ENCODE results near the gene PITPNB. TPM values are rescaled to one million over a fixed set of nuclear protein-coding genes. Genes with fewer than 3 reads are reported as not detected.

PITPNB gene
- total and polyA plus RNA-seq, 2 experiments from 2014 or later = 50.9 to 56.0 TPM

GRCh38 chr22:27875951-27876350, 43.1 kb downstream of the PITPNB start:
- H4K20me1 ChIP-seq (replicated peaks; ENCODE audit: insufficient read depth) = peaks cover 9% of the 10 kb centered on the region
- H3K27ac ChIP-seq (ENCODE audit: low read depth) = no peak overlapping the region

GRCh38 chr22:27874764-27875163, 44.3 kb downstream of the PITPNB start:
- Histone ChIP-seq H3K79me2 (replicated peaks; ENCODE audit: insufficient read depth) (peaks cover 45% of the 10 kb centered on the region), H3F3A (replicated peaks; ENCODE audit: low read depth) (no peaks in the 10 kb centered on the region), H4K20me1 (replicated peaks; ENCODE audit: insufficient read depth) (peaks cover 4% of the 10 kb centered on the region), H3K4me1 (ENCODE audit: insufficient read depth) (peaks cover 25% of the 10 kb centered on the region), H3K4me3 (no peak overlapping the region), H3K27ac (ENCODE audit: low read depth) (no peak overlapping the region), H2AFZ (no peak overlapping the region), H3K36me3 (ENCODE audit: insufficient read depth) (peaks cover 21% of the 10 kb centered on the region), H3K9me2 (ENCODE audit: insufficient read depth) (no peaks in the 10 kb centered on the region), H3K4me2 (no peak overlapping the region), H3K27me3 (ENCODE audit: insufficient read depth) (no peaks in the 10 kb centered on the region)
- Mint-ChIP-seq H3K27ac (no peak overlapping the region), H3K36me3 (ENCODE audit: low read depth) (peaks cover 25% of the 10 kb centered on the region; the same call in 2 of the 3 replicates), H3K27me3 (ENCODE audit: insufficient read depth, low read depth, poor library complexity) (no peaks in the 10 kb centered on the region), H3K4me1 (peaks cover 23% of the 10 kb centered on the region), H3K9me3 (no peaks in the 10 kb centered on the region), H3K4me3 (no peak overlapping the region)
- TF ChIP-seq ZNF331 (CRISPR knock-in tag; IDR thresholded peaks at IDR 0.05; ENCODE audit: low read depth) (no peak), STAT1 (IDR thresholded peaks at IDR 0.05; ENCODE audit: unreplicated experiment) (no peak), CREB1 (CRISPR knock-in tag; IDR thresholded peaks at IDR 0.05; ENCODE audit: low read depth) (no peak), CTCF (conservative IDR thresholded peaks at IDR 0.05; ENCODE audit: low read depth in 2 of 2) (no peak), JUNB (IDR thresholded peaks at IDR 0.05; ENCODE audit: unreplicated experiment) (no peak), POLR2AphosphoS5 (IDR thresholded peaks at IDR 0.05; ENCODE audit: low read depth) (no peak), EZH2 (IDR thresholded peaks at IDR 0.05; ENCODE audit: low read depth, unreplicated experiment) (no peak)
- DNase-seq (ENCODE audit: low spot score) (no peak), ATAC-seq (no peak)

More at GRCh38 chr22:27875951-27876350, 43.1 kb downstream of the PITPNB start:
- TF ChIP-seq POLR2AphosphoS5 (IDR thresholded peaks at IDR 0.05; ENCODE audit: low read depth) = no peak
- TF ChIP-seq ETS1 (IDR thresholded peaks at IDR 0.05) = no peak
- no peak for TF ChIP-seq EZH2 (IDR thresholded peaks at IDR 0.05; ENCODE audit: low read depth, unreplicated experiment)
- no peak for TF ChIP-seq NANOG (IDR thresholded peaks at IDR 0.05; ENCODE audit: borderline replicate concordance)
- TF ChIP-seq EZH2phosphoT487 (IDR thresholded peaks at IDR 0.05; ENCODE audit: unreplicated experiment) = no peak
- no peak for TF ChIP-seq JUNB (IDR thresholded peaks at IDR 0.05; ENCODE audit: unreplicated experiment)
- peaks cover 17% of the 10 kb centered on the region for H3K36me3 ChIP-seq (ENCODE audit: insufficient read depth)
- H3K79me2 ChIP-seq (replicated peaks; ENCODE audit: insufficient read depth) = peaks cover 45% of the 10 kb centered on the region
- H2AFZ ChIP-seq = no peak overlapping the region
- Mint-ChIP-seq H3K36me3 (ENCODE audit: low read depth) (peaks cover 22% of the 10 kb centered on the region; the same call in 2 of the 3 replicates), H3K4me3 (no peak overlapping the region), H3K9me3 (no peaks in the 10 kb centered on the region), H3K27ac (no peak overlapping the region), H3K27me3 (ENCODE audit: insufficient read depth, low read depth, poor library complexity) (peaks cover 5% of the 10 kb centered on the region), H3K4me1 (peaks cover 34% of the 10 kb centered on the region)
- H3K4me2 ChIP-seq = no peak overlapping the region
- no peaks in the 10 kb centered on the region for H3K9me2 ChIP-seq (ENCODE audit: insufficient read depth)
- peaks cover 25% of the 10 kb centered on the region for H3K4me1 ChIP-seq (ENCODE audit: insufficient read depth)
- DNase-seq (ENCODE audit: low spot score) = no peak
- H3K4me3 ChIP-seq = no peak overlapping the region
- no peaks in the 10 kb centered on the region for H3K27me3 ChIP-seq (ENCODE audit: insufficient read depth)
- H3F3A ChIP-seq (replicated peaks; ENCODE audit: low read depth) = no peaks in the 10 kb centered on the region
- ATAC-seq = no peak
